Esophagus muscularis mucosa (tissue), 3 donors: ENCODE data around the gene RPL13A.

Experiments
- POLR2A ChIP-seq: fragments of 450-650 bp; IDR thresholded peaks from one replicate; pipeline ENCODE4 v1.6.1; 2017; ENCODE audit warnings: antibody characterized with exemption, moderate library complexity, mild to moderate bottlenecking, low read depth
- TF ChIP-seq, protein P1 (sequence below), 3 experiments: fragments of 200-600 bp in 2 of 3; fragments of 450-650 bp in 1 of 3; sonication (generic) in 2 of 3; IDR thresholded peaks; one replicate each; pipeline ENCODE4 v1.5.1; 2017 to 2019; ENCODE audit warnings: antibody characterized with exemption in 3 of 3, mild to moderate bottlenecking in 2 of 3, moderate library complexity in 1 of 3

DNA sequence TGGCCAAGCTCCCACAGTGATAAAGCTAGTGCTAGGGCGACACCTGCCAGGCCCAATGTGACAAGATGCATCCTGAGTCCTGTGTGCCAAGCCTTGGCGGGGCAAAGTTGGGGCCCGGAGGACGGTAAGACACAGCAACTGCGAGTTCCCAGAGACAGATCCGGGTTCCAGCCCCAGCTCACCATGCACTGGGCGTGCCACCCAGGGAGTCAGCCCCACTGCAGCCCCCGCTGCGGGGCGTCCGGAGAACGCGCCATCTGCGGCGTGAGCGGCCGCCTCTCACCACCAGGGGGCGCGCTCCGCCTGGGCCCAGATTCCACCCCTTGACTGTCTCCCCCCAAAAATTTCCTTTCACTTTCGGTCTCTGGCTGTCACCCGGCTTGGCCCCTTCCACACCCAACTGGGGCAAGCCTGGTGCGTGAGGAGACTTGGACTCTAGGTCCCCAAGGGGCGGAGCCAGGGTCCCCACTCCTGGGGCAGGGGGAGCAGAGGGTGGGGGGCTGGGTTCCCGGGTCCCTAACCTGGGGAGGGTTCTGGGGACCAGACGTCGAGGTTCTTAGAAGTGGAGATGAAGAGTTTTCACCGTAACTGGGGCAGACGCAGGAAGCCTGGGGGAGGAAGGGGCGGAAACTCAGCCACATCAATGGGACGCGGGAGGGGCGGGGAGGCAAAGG is 13.4 kb upstream of the RPL13A start, which contains the start of gene FLT3LG:
- TF ChIP-seq, protein P1, sequence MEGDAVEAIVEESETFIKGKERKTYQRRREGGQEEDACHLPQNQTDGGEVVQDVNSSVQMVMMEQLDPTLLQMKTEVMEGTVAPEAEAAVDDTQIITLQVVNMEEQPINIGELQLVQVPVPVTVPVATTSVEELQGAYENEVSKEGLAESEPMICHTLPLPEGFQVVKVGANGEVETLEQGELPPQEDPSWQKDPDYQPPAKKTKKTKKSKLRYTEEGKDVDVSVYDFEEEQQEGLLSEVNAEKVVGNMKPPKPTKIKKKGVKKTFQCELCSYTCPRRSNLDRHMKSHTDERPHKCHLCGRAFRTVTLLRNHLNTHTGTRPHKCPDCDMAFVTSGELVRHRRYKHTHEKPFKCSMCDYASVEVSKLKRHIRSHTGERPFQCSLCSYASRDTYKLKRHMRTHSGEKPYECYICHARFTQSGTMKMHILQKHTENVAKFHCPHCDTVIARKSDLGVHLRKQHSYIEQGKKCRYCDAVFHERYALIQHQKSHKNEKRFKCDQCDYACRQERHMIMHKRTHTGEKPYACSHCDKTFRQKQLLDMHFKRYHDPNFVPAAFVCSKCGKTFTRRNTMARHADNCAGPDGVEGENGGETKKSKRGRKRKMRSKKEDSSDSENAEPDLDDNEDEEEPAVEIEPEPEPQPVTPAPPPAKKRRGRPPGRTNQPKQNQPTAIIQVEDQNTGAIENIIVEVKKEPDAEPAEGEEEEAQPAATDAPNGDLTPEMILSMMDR (IDR thresholded peaks at IDR 0.05), result peak; percentile 99 to 100 (median 99)
- no peak for TF ChIP-seq POLR2A
